SK-N-SH (cell line): ENCODE data around the gene CDH13.
A peak's percentile ranks its signal among the peaks of the same experiment; 100 is the strongest.

ENCODE experiments used
- CTCF ChIP-seq: fragments of 200-600 bp; sonication (generic); IDR thresholded peaks from 2 replicates; pipeline ENCODE4 v1.6.1; 2017; ENCODE audit warnings: antibody characterized with exemption, mild to moderate bottlenecking, moderate library complexity
- EP300 ChIP-seq, 2 experiments: IDR thresholded peaks; 2 replicates each; pipeline versions ENCODE4 v1.4.0 to v1.6.1; 2012; ENCODE audit warnings: borderline replicate concordance in 1 of 2, low read depth in 1 of 2, low read length in 1 of 2
- FOXJ3 ChIP-seq: sonication (generic); formaldehyde crosslinking; IDR thresholded peaks from 2 replicates; pipeline ENCODE4 v1.5.1; 2020; ENCODE audit warnings: mild to moderate bottlenecking, missing genetic modification reagents
- MXI1 ChIP-seq: IDR thresholded peaks from 2 replicates; pipeline ENCODE4 v1.6.1; 2012; ENCODE audit warnings: mild to moderate bottlenecking, low read depth, low read length, improper control_type of control experiment
- POLR2AphosphoS5 ChIP-seq: IDR thresholded peaks from 2 replicates; pipeline ENCODE4 v1.6.1; 2012; ENCODE audit warnings: low read depth, low read length
- TAF1 ChIP-seq: IDR thresholded peaks from 2 replicates; pipeline ENCODE4 v1.6.1; 2012; ENCODE audit warnings: low read depth, mild to moderate bottlenecking, low read length, moderate library complexity, borderline replicate concordance
- TCF12 ChIP-seq: IDR thresholded peaks from 2 replicates; pipeline ENCODE4 v1.4.0; 2012
- TF ChIP-seq, protein P1 (sequence below): IDR thresholded peaks from 2 replicates; pipeline ENCODE4 v1.4.0; 2012; ENCODE audit warnings: low read depth

GRCh38 chr16:83200005-83200779 lies 573.4 kb downstream of the CDH13 start:
- TF ChIP-seq POLR2AphosphoS5: no peak
- no peak for TF ChIP-seq EP300 (IDR thresholded peaks at IDR 0.05; ENCODE audit: borderline replicate concordance in 1 of 2, low read depth in 1 of 2, low read length in 1 of 2)
- TF ChIP-seq, protein P1, sequence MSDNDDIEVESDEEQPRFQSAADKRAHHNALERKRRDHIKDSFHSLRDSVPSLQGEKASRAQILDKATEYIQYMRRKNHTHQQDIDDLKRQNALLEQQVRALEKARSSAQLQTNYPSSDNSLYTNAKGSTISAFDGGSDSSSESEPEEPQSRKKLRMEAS: no peak
- TF ChIP-seq FOXJ3: no peak
- TF ChIP-seq CTCF: peak; percentile 48
- TF ChIP-seq TCF12: no peak
- no peak for TF ChIP-seq TAF1
- TF ChIP-seq MXI1: no peak
